Activated CD4-positive, alpha-beta T cell treated with anti-CD3 and anti-CD28 coated beads, Interleukin-2, amount 10 ng/mL, durations not matched to agents 24 days and 14 days (primary cell): ENCODE results near the gene HES7. TPM values are rescaled to one million over a fixed set of nuclear protein-coding genes. Genes with fewer than 3 reads are reported as not detected.

ENCODE experiments used
- DNase-seq: peaks from one replicate; pipeline ENCODE4 v3.0.0; 2022
- H3K27ac Mint-ChIP-seq: one replicate; pipeline ENCODE4 v1.8.0; 2022; ENCODE audit warnings: mild to moderate bottlenecking, mixed read lengths
- H3K27me3 Mint-ChIP-seq: one replicate; pipeline ENCODE4 v1.8.0; 2022; ENCODE audit warnings: mixed read lengths
- H3K36me3 Mint-ChIP-seq: one replicate; pipeline ENCODE4 v1.8.0; 2022; ENCODE audit warnings: low read depth, mild to moderate bottlenecking, mixed read lengths
- H3K4me1 Mint-ChIP-seq: one replicate; pipeline ENCODE4 v1.8.0; 2021; ENCODE audit warnings: mixed read lengths
- H3K4me3 Mint-ChIP-seq: one replicate; pipeline ENCODE4 v1.8.0; 2022; ENCODE audit warnings: mild to moderate bottlenecking, moderate library complexity, mixed read lengths
- H3K9me3 Mint-ChIP-seq: one replicate; pipeline ENCODE4 v1.8.0; 2021; ENCODE audit warnings: mixed read lengths
- intact Hi-C: fragments of 100-400 bp; cut with micrococcal nuclease; formaldehyde crosslinking; loops from one replicate; pipeline ENCODE4 v1.15.1; 2023
- total RNA-seq: library from RNA; stranded (reverse); gene quantifications from 2 replicates; pipeline ENCODE4 v1.2.3, GENCODE V29; 2022

The HES7 gene
- total RNA-seq, 1 donor from 2014 or later, result 2.1 TPM

DNA sequence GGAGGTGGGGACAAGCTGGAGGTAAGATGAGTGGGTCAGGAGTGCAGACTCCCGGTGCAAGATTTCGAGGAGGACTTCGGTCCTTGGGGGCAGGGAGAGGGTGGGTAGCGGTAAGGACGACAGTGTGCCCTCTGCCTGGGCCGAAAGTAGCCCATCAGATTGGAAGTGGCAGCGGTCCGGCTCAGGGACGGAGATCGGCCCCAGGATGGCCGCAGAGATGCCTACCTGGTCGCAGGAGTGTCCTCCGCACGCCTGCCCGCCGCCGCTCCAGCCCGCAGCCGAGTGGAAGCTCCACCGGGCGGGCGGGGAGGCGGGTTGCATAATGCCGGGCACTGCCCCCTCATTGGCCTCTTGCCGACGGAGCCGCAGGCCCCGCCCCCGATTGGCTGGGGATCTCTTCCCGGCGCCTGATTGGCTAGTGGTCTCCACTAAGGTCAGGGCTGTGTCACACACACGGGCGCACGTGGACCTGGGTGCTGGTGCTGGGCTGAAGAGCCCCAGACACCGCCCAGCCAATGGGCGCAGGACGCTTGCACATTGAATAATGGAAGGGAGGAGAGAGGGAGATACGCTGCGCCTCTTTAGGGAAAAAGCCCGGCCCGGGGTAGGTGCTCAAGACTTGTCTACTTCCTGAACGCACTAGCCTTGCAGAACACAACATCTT is 28.3 kb upstream of the HES7 start, which contains the start of gene PER1:
TSS of gene PER1 (minus strand) at position 293 of the 664 bp plus-strand sequence. CDS start 1,698 bp downstream, outside the sequence.
- Mint-ChIP-seq H3K27ac (no peak within 1 kb of the TSS), H3K4me1 (peaks cover 41% of the 10 kb centered on the region), H3K27me3 (no peaks in the 10 kb centered on the region), H3K4me3 (no peak within 1 kb of the TSS), H3K9me3 (no peaks in the 10 kb centered on the region), H3K36me3 (peaks cover 25% of the 10 kb centered on the region)
- intact Hi-C loops, result loop anchor here (1.0 to 10.0 kb wide), 3 partner anchors 311 to 917 kb away; partner anchors contain the start of genes DVL2, PHF23, TP53 and WRAP53
- DNase-seq, result peak; percentile 97

DNA sequence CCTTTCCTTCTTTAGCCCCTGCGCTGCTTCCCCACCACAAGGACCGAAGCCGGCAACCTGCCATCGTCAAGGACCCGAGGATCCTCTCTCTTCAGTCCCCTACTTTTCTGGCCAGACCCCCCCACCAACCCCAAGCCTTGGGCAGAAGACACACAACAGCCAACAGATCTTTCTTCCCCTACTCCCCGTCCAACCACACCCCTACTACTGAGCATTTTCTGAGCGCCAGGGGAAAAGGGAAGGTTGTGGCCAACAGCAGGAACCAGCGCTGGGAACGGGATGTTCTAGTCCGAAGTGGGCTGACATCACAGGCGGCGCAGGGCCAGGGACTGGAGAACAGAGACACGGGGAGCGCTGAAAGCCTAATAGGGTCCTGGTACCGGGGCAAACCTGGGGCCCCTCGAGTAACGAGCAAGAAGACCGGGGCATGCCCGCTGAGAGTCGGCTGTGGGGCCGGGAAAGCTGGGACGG is 27.8 kb upstream of the HES7 start:
- peaks cover 31% of the 10 kb centered on the region for H3K36me3 Mint-ChIP-seq
- peaks cover 42% of the 10 kb centered on the region for H3K4me1 Mint-ChIP-seq
- no peak overlapping the region for H3K27ac Mint-ChIP-seq
- DNase-seq, result peak; percentile 82
- H3K4me3 Mint-ChIP-seq, result no peak overlapping the region
- no peaks in the 10 kb centered on the region for H3K27me3 Mint-ChIP-seq
- intact Hi-C loops, result loop anchor here (1.0 to 10.0 kb wide), 4 partner anchors 12 to 917 kb away; partner anchors contain the start of genes DVL2, PHF23, TP53 and WRAP53
- H3K9me3 Mint-ChIP-seq, result no peaks in the 10 kb centered on the region

DNA sequence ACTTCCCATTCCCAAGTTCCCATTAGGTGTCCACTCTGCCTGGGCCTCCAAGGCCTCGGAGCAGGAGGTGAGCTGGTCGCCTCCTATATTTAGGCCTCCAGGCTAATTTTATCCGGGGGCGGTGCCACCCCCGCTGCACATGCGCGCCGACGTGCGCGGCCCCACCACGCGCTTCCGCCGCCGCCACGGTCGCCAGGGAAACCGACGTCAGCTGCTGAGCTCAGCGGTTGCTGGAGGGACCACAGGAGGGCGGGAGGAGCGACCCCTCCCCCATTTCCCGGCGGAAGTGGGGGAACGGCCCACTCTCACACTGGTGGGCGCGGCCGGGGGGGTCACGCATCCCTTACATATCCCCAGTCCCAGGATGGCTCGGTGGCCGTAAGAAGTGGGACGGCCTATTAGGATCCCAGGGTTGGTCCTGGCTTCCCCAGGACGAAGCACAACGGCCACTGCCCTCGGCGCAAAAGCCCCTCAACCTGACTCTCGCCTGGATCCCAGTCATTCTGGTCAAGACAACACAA is 27.3 kb upstream of the HES7 start:
- H3K4me3 Mint-ChIP-seq, result no peak overlapping the region
- DNase-seq, result peak; percentile 98
- H3K9me3 Mint-ChIP-seq, result no peaks in the 10 kb centered on the region
- H3K4me1 Mint-ChIP-seq, result peaks cover 42% of the 10 kb centered on the region
- no peak overlapping the region for H3K27ac Mint-ChIP-seq
- H3K36me3 Mint-ChIP-seq, result peaks cover 36% of the 10 kb centered on the region
- H3K27me3 Mint-ChIP-seq, result no peaks in the 10 kb centered on the region
- intact Hi-C loops, result loop anchor here (1.0 to 10.0 kb wide), 3 partner anchors 12 to 916 kb away; partner anchors contain the start of genes DVL2, PHF23, TP53 and WRAP53

DNA sequence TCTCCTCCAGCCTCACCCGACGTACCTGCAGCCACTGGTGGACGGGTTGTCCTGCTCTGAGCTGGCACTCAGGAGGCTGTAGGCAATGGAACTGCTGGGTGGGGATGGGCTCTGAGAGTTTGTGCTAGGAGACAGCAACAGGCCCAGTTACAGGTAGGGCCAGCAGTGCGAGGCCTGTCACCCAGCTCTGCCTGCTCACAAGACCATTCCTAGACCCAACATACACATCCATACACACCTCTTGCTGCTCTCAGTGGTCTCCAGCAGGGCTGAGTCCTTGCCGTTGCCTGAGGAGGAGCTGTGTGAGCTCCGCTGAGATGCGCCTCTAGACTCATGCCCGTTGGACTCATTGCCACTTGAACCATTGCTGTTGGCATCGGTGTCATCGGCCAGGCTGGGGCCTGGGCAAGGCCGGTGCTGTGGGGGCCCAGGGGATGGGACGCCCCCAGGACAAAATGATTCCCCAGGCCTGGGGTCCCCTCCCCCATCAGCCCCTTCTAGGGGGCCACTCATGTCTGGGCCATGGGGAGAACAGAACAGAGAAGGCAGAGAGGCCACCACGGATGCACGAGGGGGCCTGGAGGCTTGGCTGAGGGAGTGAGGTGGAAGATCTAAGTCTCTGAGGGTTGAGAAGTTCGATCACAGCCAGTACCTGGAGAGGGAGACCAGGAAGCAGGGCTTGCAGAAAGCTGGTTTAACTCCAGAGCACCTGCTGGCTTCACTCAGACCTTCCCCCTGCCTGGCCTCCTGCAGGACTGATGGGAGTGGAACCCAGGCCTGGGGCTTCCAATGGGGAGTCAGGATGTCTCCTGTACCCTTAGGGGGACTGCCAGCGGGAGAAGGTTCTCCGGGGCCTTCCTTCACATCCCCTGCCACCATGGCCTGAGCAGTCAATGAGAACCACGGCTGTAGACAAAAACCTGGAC is 26.6 kb upstream of the HES7 start:
- Mint-ChIP-seq H3K36me3 (peaks cover 41% of the 10 kb centered on the region), H3K27me3 (no peaks in the 10 kb centered on the region), H3K9me3 (no peaks in the 10 kb centered on the region), H3K4me3 (no peak overlapping the region), H3K27ac (no peak overlapping the region), H3K4me1 (peaks cover 41% of the 10 kb centered on the region)
- intact Hi-C loops, result loop anchor here (1.0 to 10.0 kb wide), 3 partner anchors 11 to 916 kb away; partner anchors contain the start of genes DVL2, PHF23, TP53 and WRAP53
- DNase-seq, result peak; percentile 64

DNA sequence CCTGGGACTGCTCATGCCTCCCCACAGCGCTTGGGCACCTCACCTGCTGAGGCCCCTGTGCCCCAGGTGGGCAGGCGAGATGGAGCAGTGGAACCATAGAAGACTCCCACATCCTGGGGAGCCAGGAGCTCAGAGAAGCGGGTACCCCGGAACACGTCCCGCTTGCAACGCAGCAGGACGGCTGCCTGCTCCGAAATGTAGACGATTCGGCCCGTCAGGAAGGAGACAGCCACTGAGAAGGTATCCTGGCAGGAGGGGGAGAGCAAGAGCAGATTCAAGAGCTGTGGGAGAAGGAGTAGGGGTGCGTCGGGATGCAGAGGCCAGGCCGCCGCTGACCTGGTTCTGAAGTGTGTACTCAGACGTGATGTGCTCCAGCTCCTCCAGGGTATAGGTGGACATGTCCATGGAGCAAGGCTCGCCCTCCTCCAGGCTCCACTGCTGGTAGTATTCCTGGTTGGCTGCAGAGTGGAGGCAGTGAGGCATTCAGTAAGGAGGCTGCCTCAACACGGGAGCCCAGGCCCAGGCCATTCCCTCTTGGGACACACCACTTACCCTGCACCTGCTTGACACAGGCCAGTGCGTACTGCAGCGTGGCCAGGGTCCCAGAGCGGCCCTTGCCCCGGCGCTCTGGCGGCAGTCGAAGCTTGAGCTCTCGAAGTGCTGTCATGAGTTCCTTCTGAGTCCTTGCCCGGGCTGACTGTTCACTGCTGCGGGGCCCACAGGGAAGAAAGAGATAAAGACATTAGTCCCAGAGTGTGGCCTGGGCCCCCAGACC is 25.7 kb upstream of the HES7 start:
- peaks cover 42% of the 10 kb centered on the region for H3K36me3 Mint-ChIP-seq
- H3K4me3 Mint-ChIP-seq, result no peak overlapping the region
- DNase-seq, result peak; percentile 62
- intact Hi-C loops, result loop anchor here (10.0 kb wide), 2 partner anchors 465 to 915 kb away; partner anchors contain the start of genes DVL2, PHF23, TP53 and WRAP53
- no peaks in the 10 kb centered on the region for H3K9me3 Mint-ChIP-seq
- H3K4me1 Mint-ChIP-seq, result peaks cover 32% of the 10 kb centered on the region
- H3K27ac Mint-ChIP-seq, result no peak overlapping the region
- no peaks in the 10 kb centered on the region for H3K27me3 Mint-ChIP-seq

DNA sequence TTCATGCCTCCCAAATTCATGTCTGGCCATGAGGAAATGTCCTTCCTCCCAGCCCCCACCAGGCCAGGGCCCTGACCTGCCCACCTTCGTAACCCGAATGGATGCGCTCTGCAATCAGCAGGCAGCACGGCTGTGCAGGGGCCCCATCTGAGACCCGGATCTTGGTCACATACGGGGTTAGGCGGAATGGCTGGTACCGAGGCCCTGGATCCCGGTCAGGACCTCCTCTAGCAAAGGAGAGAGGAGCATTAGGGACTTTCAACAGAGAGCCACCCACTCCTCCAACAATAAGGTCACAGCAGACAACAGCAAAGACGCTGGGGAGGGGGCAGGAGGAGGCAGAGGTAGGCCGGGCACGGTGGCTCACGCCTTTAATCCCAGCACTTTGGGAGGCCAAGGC is 24.7 kb upstream of the HES7 start:
- intact Hi-C loops, result no loop called here
- Mint-ChIP-seq H3K36me3 (peaks cover 49% of the 10 kb centered on the region), H3K27me3 (no peaks in the 10 kb centered on the region), H3K4me3 (no peak overlapping the region), H3K27ac (peak overlapping the region; percentile 20), H3K4me1 (peaks cover 24% of the 10 kb centered on the region), H3K9me3 (no peaks in the 10 kb centered on the region)
- DNase-seq, result peak; percentile 58

DNA sequence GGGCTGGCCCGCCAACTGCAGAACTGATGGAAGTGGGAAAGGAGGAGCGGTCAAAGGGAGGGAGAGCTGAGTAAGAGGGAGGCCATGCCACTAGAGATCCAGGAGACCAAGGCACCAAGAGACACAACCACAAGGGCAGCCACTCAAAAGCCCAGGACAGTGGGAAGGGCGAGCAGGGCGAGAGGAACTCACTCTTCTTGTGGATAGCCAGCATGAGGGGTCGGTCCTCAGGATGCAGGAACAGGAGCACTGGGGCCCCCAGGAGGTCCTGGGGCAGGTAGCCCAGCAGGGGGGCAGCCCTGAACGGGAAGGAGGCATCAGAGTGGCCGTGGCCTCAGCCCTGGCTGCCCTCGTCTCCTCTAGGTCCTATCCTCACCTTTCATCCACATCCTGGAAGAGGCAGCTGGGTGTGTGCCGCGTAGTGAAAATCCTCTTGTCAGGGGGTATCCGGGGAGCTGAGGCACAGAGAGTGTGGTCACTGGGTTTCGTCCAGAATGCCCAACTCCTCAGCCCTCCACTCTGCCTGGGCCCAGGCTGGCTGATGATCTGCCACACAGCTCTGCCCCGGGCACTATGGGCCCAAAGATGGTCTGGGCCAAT is 24.0 kb upstream of the HES7 start:
- intact Hi-C loops, result no loop called here
- Mint-ChIP-seq H3K27me3 (no peaks in the 10 kb centered on the region), H3K36me3 (peaks cover 52% of the 10 kb centered on the region), H3K27ac (no peak overlapping the region), H3K9me3 (no peaks in the 10 kb centered on the region), H3K4me3 (no peak overlapping the region), H3K4me1 (peaks cover 18% of the 10 kb centered on the region)
- DNase-seq, result peak; percentile 55

DNA sequence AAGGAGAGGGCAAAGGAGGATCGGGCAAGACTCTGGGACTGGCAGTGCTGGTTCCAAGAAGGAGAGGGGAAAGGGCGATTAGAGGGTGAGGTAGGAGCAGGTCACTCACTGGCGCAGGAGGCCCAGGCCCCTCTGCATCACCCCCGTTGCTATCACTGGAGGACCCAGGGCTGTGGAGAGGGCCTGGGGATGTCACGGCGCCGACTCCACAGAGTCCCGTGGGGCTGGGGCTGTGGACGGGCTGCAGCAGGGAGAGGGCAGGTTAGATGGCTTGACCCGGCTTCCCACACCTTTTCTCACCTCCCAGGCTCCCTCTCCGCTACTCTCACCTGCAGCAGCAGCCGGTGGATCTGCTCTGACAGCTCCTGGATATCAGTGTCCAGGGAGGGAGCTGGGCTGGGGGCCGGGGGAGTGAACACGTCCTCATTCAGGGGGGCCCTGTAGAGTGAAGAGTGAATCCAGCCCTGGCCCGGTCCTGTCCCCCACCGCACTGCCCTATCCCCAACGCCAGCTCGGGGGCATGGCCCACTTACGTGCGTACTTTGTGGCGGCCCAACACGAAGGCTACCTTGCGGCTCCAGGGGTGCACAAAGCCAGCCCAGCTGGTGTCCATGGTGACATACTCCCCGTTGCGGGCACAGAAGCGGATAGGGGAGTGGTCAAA is 23.4 kb upstream of the HES7 start:
- Mint-ChIP-seq H3K27ac (no peak overlapping the region), H3K27me3 (no peaks in the 10 kb centered on the region), H3K4me3 (no peak overlapping the region), H3K36me3 (peaks cover 54% of the 10 kb centered on the region), H3K9me3 (no peaks in the 10 kb centered on the region), H3K4me1 (peaks cover 12% of the 10 kb centered on the region)
- intact Hi-C loops, result no loop called here
- peak; percentile 57 for DNase-seq

DNA sequence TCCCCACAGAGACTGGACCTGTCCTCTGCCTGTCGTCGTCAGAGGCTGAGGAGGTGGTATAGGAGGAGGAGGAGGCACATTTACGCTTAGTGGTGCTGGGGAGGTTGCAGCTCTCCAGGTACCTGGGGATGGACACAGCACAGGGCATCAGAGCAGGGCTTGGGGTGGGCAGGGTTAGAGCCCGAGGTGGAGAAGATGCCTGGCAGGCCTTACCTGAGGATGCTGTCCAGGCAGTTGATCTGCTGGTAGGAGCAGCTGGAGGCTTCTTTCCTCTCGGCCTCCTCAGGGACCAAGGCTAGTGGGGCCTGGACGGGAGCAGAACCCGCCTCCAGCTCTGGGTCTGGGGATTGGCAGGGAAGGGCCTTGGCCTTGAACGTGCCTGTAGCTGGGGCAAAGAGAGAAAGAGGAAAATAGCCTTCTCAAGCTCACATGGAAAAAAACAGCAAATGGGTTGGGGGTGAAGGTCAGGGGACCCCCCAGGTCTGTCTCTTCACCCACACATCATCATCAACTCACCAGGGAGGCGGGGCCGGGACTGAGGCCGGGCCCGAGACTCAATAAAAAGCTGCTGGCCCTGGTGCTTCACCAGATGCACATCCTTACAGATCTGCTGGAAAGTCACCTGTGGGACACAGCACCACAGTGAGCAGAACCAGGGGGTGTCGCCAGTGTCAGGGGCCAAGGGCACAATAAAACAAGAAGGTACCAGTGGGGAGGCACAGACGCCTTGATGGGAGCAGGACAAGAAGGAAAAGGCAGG is 22.7 kb upstream of the HES7 start:
- peaks cover 10% of the 10 kb centered on the region for H3K4me1 Mint-ChIP-seq
- H3K36me3 Mint-ChIP-seq, result peaks cover 60% of the 10 kb centered on the region
- H3K4me3 Mint-ChIP-seq, result no peak overlapping the region
- H3K27me3 Mint-ChIP-seq, result no peaks in the 10 kb centered on the region
- no peaks in the 10 kb centered on the region for H3K9me3 Mint-ChIP-seq
- H3K27ac Mint-ChIP-seq, result no peak overlapping the region
- intact Hi-C loops, result no loop called here
- no peak for DNase-seq

DNA sequence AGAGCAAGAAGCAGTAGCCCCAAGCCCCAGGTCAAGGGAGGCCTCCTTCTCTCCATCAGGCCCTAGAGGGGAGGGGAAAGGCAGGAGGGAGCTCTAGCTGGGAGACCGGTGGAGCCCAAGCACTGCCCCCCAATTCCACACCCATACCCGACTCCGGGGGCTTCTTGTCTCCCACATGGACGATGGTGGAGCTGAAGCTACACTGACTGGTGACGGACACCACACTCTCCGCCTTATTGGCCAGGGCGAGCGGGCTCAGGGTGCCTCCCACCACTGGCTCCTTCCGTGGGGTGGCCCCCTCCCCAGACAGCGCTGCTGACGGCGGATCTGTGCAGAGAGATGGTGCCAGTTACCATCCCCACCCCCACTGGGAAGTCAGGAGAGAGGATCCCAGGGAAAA is 21.9 kb upstream of the HES7 start:
- H3K4me1 Mint-ChIP-seq, result peaks cover 8% of the 10 kb centered on the region
- no peak for DNase-seq
- peaks cover 66% of the 10 kb centered on the region for H3K36me3 Mint-ChIP-seq
- no peak overlapping the region for H3K4me3 Mint-ChIP-seq
- intact Hi-C loops, result no loop called here
- H3K27ac Mint-ChIP-seq, result no peak overlapping the region
- no peaks in the 10 kb centered on the region for H3K27me3 Mint-ChIP-seq
- H3K9me3 Mint-ChIP-seq, result no peaks in the 10 kb centered on the region

DNA sequence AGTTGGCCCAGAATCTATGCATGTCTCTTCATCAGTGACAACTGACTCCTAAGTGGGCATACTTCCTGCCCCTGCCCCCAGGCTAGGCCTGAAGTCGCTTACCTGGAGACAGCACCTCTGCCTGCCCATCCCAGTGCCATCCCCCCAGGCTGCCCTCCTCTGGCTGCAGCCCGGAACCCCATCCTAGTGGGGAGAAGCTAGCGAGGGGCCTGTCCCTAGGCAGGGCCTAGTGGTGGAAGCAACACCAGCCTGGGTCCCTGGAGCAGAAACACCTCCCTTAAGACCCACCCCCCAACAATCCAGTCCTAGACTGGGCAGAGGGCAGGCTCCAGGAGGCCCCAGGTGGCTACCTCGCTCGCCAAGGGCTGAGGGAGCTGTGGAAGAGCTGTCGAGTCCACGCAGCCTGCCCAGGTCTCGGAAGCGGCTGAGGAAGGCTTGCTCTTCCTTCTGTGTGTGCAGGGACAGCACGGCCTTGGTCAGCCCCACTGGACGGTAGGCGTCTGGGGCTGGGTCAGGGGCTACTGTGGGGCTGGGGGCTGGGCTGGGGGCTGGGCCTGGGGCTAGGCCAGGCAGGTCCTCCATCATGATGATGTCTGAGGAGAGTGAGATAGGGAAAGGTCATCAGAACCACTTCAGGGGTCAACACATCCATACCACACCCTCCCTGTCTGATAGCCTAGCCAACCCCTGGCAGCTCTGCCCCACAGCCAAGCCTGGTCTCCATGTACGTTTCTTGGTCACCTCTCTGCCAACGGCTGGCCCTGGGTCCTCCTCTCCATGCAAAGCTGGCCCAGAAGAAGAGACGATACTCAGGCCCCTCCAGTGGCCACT is 20.7 kb upstream of the HES7 start:
- DNase-seq, result no peak
- no peak overlapping the region for H3K4me3 Mint-ChIP-seq
- H3K27me3 Mint-ChIP-seq, result no peaks in the 10 kb centered on the region
- no peak overlapping the region for H3K27ac Mint-ChIP-seq
- intact Hi-C loops, result no loop called here
- H3K36me3 Mint-ChIP-seq, result peaks cover 69% of the 10 kb centered on the region
- H3K4me1 Mint-ChIP-seq, result peaks cover 3% of the 10 kb centered on the region
- H3K9me3 Mint-ChIP-seq, result no peaks in the 10 kb centered on the region
